Measurements from ENCODE around the gene IFT122. TPM values are rescaled to one million over a fixed set of nuclear protein-coding genes. Genes with fewer than 3 reads are reported as not detected.

Gene IFT122
- total RNA-seq, 1 donor from 2014 or later: 41.6 TPM

DNA sequence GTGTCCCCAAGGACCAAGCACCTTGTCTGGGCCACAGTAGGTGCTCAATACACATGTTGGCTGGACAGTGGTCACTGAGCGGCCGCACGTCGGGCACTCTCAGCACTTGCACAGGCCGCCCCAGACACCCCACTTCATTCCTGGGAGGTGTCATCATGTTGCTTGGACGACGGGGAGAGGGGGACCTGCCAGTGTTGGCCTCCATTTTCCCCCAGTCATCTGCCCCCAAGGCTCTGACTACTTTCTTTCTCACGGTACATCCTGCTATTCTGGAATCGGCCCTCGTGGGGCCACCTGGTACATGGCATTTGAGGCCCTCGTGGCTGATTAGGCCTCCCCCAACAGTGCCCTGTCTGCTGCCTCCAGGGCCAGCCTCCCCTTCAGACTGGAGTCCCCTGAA, 87.2 kb downstream of the IFT122 start:
- Mint-ChIP-seq H3K27me3 (no peaks in the 10 kb centered on the region), H3K4me3 (no peak overlapping the region), H3K27ac (no peak overlapping the region), H3K9me3 (no peaks in the 10 kb centered on the region), H3K4me1 (ENCODE audit: unreplicated experiment) (peaks cover 21% of the 10 kb centered on the region), H3K36me3 (no peaks in the 10 kb centered on the region)
- TF ChIP-seq, protein P1, sequence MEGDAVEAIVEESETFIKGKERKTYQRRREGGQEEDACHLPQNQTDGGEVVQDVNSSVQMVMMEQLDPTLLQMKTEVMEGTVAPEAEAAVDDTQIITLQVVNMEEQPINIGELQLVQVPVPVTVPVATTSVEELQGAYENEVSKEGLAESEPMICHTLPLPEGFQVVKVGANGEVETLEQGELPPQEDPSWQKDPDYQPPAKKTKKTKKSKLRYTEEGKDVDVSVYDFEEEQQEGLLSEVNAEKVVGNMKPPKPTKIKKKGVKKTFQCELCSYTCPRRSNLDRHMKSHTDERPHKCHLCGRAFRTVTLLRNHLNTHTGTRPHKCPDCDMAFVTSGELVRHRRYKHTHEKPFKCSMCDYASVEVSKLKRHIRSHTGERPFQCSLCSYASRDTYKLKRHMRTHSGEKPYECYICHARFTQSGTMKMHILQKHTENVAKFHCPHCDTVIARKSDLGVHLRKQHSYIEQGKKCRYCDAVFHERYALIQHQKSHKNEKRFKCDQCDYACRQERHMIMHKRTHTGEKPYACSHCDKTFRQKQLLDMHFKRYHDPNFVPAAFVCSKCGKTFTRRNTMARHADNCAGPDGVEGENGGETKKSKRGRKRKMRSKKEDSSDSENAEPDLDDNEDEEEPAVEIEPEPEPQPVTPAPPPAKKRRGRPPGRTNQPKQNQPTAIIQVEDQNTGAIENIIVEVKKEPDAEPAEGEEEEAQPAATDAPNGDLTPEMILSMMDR (conservative IDR thresholded peaks at IDR 0.05): no peak
- DNase-seq (ENCODE audit: extremely low spot score, unreplicated experiment): no peak

DNA sequence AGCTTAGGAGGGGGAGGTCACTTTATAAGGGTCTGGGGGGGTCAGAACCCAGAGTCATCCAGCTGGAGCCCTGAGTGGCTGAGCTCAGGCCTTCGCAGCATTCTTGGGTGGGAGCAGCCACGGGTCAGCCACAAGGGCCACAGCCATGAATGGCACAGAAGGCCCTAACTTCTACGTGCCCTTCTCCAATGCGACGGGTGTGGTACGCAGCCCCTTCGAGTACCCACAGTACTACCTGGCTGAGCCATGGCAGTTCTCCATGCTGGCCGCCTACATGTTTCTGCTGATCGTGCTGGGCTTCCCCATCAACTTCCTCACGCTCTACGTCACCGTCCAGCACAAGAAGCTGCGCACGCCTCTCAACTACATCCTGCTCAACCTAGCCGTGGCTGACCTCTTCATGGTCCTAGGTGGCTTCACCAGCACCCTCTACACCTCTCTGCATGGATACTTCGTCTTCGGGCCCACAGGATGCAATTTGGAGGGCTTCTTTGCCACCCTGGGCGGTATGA, 88.6 kb downstream of the IFT122 start, which contains the start of gene RHO:
RHO (plus strand) TSS at position 51 of the 512 bp plus-strand sequence; CDS start at position 146, 95 bp downstream.
- Mint-ChIP-seq H3K9me3 (no peaks in the 10 kb centered on the region), H3K4me1 (ENCODE audit: unreplicated experiment) (peaks cover 21% of the 10 kb centered on the region), H3K27me3 (no peaks in the 10 kb centered on the region), H3K36me3 (no peaks in the 10 kb centered on the region), H3K4me3 (no peak within 1 kb of the TSS), H3K27ac (no peak within 1 kb of the TSS)
- TF ChIP-seq, protein P1 (conservative IDR thresholded peaks at IDR 0.05): no peak
- DNase-seq (ENCODE audit: extremely low spot score, unreplicated experiment): no peak

DNA sequence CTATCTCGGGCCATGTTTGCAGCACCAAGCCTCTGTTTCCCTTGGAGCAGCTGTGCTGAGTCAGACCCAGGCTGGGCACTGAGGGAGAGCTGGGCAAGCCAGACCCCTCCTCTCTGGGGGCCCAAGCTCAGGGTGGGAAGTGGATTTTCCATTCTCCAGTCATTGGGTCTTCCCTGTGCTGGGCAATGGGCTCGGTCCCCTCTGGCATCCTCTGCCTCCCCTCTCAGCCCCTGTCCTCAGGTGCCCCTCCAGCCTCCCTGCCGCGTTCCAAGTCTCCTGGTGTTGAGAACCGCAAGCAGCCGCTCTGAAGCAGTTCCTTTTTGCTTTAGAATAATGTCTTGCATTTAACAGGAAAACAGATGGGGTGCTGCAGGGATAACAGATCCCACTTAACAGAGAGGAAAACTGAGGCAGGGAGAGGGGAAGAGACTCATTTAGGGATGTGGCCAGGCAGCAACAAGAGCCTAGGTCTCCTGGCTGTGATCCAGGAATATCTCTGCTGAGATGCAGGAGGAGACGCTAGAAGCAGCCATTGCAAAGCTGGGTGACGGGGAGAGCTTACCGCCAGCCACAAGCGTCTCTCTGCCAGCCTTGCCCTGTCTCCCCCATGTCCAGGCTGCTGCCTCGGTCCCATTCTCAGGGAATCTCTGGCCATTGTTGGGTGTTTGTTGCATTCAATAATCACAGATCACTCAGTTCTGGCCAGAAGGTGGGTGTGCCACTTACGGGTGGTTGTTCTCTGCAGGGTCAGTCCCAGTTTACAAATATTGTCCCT, 89.6 kb downstream of the IFT122 start:
- DNase-seq (ENCODE audit: extremely low spot score, unreplicated experiment): no peak
- TF ChIP-seq, protein P1 (conservative IDR thresholded peaks at IDR 0.05): no peak
- Mint-ChIP-seq H3K36me3 (no peaks in the 10 kb centered on the region), H3K4me1 (ENCODE audit: unreplicated experiment) (peaks cover 30% of the 10 kb centered on the region), H3K9me3 (no peaks in the 10 kb centered on the region), H3K4me3 (no peak overlapping the region), H3K27me3 (no peaks in the 10 kb centered on the region), H3K27ac (peak overlapping the region; percentile 31)

DNA sequence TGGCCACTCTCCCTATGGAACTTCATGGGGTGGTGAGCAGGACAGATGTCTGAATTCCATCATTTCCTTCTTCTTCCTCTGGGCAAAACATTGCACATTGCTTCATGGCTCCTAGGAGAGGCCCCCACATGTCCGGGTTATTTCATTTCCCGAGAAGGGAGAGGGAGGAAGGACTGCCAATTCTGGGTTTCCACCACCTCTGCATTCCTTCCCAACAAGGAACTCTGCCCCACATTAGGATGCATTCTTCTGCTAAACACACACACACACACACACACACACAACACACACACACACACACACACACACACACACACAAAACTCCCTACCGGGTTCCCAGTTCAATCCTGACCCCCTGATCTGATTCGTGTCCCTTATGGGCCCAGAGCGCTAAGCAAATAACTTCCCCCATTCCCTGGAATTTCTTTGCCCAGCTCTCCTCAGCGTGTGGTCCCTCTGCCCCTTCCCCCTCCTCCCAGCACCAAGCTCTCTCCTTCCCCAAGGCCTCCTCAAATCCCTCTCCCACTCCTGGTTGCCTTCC, 90.3 kb downstream of the IFT122 start:
- Mint-ChIP-seq H3K36me3 (no peaks in the 10 kb centered on the region), H3K4me3 (no peak overlapping the region), H3K4me1 (ENCODE audit: unreplicated experiment) (peaks cover 32% of the 10 kb centered on the region), H3K27me3 (no peaks in the 10 kb centered on the region), H3K27ac (peak overlapping the region; percentile 31), H3K9me3 (no peaks in the 10 kb centered on the region)
- TF ChIP-seq, protein P1 (conservative IDR thresholded peaks at IDR 0.05): no peak
- no peak for DNase-seq (ENCODE audit: extremely low spot score, unreplicated experiment)

DNA sequence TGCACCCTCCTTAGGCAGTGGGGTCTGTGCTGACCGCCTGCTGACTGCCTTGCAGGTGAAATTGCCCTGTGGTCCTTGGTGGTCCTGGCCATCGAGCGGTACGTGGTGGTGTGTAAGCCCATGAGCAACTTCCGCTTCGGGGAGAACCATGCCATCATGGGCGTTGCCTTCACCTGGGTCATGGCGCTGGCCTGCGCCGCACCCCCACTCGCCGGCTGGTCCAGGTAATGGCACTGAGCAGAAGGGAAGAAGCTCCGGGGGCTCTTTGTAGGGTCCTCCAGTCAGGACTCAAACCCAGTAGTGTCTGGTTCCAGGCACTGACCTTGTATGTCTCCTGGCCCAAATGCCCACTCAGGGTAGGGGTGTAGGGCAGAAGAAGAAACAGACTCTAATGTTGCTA, 90.8 kb downstream of the IFT122 start:
- no peak overlapping the region for H3K4me3 Mint-ChIP-seq
- TF ChIP-seq, protein P1 (conservative IDR thresholded peaks at IDR 0.05): no peak
- H3K9me3 Mint-ChIP-seq: no peaks in the 10 kb centered on the region
- H3K36me3 Mint-ChIP-seq: no peaks in the 10 kb centered on the region
- DNase-seq (ENCODE audit: extremely low spot score, unreplicated experiment): no peak
- peaks cover 32% of the 10 kb centered on the region for H3K4me1 Mint-ChIP-seq (ENCODE audit: unreplicated experiment)
- no peaks in the 10 kb centered on the region for H3K27me3 Mint-ChIP-seq
- no peak overlapping the region for H3K27ac Mint-ChIP-seq

All from type B pancreatic cell (in vitro differentiated cells).